ENCODE data around the gene HPCAL4. TPM values are rescaled to one million over a fixed set of nuclear protein-coding genes. Genes with fewer than 3 reads are reported as not detected.

Gene HPCAL4
- total and polyA plus RNA-seq, 9 of the 15 experiments (the other 6 are each of a cell fraction or from before 2014, with no cell fraction given), result 0.01 to 0.04 (median 0.04) TPM; not detected in 4

GRCh38 chr1:39691383-39692151, at the start of gene HPCAL4 (continued):
- no peak for TF ChIP-seq MYBL2 (IDR thresholded peaks at IDR 0.05; ENCODE audit: low read depth)
- TF ChIP-seq MYBL2 (CRISPR knock-in tag; IDR thresholded peaks at IDR 0.05; ENCODE audit: borderline replicate concordance), result no peak
- TF ChIP-seq RBM25 (IDR thresholded peaks at IDR 0.05; ENCODE audit: low read depth, low read length, severe bottlenecking), result peak; percentile 69
- no peak for TF ChIP-seq GATA2 (CRISPR knock-in tag; IDR thresholded peaks at IDR 0.05)
- TF ChIP-seq RFX1 (IDR thresholded peaks at IDR 0.05), result peak; percentile 97
- TF ChIP-seq ZFP91 (CRISPR knock-in tag; IDR thresholded peaks at IDR 0.05), result no peak
- no peak for TF ChIP-seq NR0B1 (IDR thresholded peaks at IDR 0.05; ENCODE audit: partially characterized antibody)
- TF ChIP-seq, protein P1, sequence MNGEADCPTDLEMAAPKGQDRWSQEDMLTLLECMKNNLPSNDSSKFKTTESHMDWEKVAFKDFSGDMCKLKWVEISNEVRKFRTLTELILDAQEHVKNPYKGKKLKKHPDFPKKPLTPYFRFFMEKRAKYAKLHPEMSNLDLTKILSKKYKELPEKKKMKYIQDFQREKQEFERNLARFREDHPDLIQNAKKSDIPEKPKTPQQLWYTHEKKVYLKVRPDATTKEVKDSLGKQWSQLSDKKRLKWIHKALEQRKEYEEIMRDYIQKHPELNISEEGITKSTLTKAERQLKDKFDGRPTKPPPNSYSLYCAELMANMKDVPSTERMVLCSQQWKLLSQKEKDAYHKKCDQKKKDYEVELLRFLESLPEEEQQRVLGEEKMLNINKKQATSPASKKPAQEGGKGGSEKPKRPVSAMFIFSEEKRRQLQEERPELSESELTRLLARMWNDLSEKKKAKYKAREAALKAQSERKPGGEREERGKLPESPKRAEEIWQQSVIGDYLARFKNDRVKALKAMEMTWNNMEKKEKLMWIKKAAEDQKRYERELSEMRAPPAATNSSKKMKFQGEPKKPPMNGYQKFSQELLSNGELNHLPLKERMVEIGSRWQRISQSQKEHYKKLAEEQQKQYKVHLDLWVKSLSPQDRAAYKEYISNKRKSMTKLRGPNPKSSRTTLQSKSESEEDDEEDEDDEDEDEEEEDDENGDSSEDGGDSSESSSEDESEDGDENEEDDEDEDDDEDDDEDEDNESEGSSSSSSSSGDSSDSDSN (IDR thresholded peaks at IDR 0.05; ENCODE audit: borderline replicate concordance in 1 of 2, low read depth in 2 of 2, low read length in 2 of 2), result peak in 1 of 2 experiments; percentile 93; a peak in 1 of 4 replicates
- TF ChIP-seq CEBPZ (IDR thresholded peaks at IDR 0.05; ENCODE audit: borderline replicate concordance, low read depth, low read length), result no peak
- TF ChIP-seq ZNF583 (CRISPR knock-in tag; IDR thresholded peaks at IDR 0.05), result no peak
- peak; percentile 54 for TF ChIP-seq NFYB (IDR thresholded peaks at IDR 0.05; ENCODE audit: extremely low read depth, insufficient read length)
- peak in 1 of 2 experiments; percentile 49; a peak in 1 of 4 replicates for TF ChIP-seq SRF (CRISPR knock-in tag; IDR thresholded peaks at IDR 0.05)
